Endothelial cell of umbilical vein (primary cell): ENCODE results near the gene CNTN5. TPM values are rescaled to one million over a fixed set of nuclear protein-coding genes. Genes with fewer than 3 reads are reported as not detected.

ENCODE experiments used
- BruUV-seq: library from RNA; stranded (reverse); fragments of 400-500 nt; replicated peaks from 2 replicates; lab custom pipeline; 2021; lab: Mats Ljungman, UMichigan
- CTCF ChIA-PET: fragments of 300-600, 350-600 bp; sonication (Branson Sonifier 250); formaldehyde crosslinking; loops from one replicate; lab custom pipeline; 2021; ENCODE audit warnings: antibody characterized with exemption, inconsistent platforms; lab: Charles Lee
- POLR2A ChIA-PET: fragments of 300-600, 350-600 bp; sonication (Branson Sonifier 250); formaldehyde crosslinking; loops from one replicate; lab custom pipeline; 2021; ENCODE audit warnings: antibody characterized with exemption, inconsistent platforms; lab: Charles Lee
- DNase-seq: peaks from one replicate; pipeline ENCODE4 v3.0.0-alpha.2; 2011; ENCODE audit warnings: low read depth, low spot score
- FAIRE-seq: peaks from 2 replicates; lab custom pipeline; 2011; peaks lifted over from hg19 to GRCh38; lab: Jason Lieb, UNC
- H2AFZ ChIP-seq: 2 replicates; pipeline ENCODE4 v1.6.0; 2012; ENCODE audit warnings: low read depth, low read length, control low read depth, inconsistent platforms
- H3K27ac ChIP-seq: 2 replicates; pipeline ENCODE4 v1.5.1; 2011; ENCODE audit warnings: low read depth, mild to moderate bottlenecking, control low read depth, low read length, moderate library complexity; ENCODE audit not compliant: insufficient read depth
- H3K27me3 ChIP-seq, 2 experiments: 2 replicates each; pipeline versions ENCODE4 v1.6.0 to v1.6.1; 2011; ENCODE audit warnings: low read length in 2 of 2, mixed read lengths in 1 of 2; ENCODE audit not compliant: control insufficient read depth in 2 of 2, insufficient read depth in 2 of 2
- H3K36me3 ChIP-seq, 2 experiments: 2 replicates in 1 of 2; 3 replicates in 1 of 2; pipeline ENCODE4 v1.5.1; 2011; ENCODE audit warnings: low read length in 2 of 2, mild to moderate bottlenecking in 1 of 2, moderate library complexity in 1 of 2; ENCODE audit not compliant: control insufficient read depth in 2 of 2, insufficient read depth in 2 of 2; ENCODE audit errors: extremely low read depth in 1 of 2
- H3K4me1 ChIP-seq: 3 replicates; pipeline ENCODE4 v1.5.1; 2011; ENCODE audit warnings: mild to moderate bottlenecking, low read length; ENCODE audit not compliant: control insufficient read depth, insufficient read depth; ENCODE audit errors: extremely low read depth
- H3K4me2 ChIP-seq: 2 replicates; pipeline ENCODE4 v1.6.1; 2011; ENCODE audit warnings: low read length, control low read depth, mixed read lengths; ENCODE audit not compliant: insufficient read depth
- H3K4me3 ChIP-seq, 3 experiments: fragments of 200-600 bp in 1 of 3; sonication (generic), shearing (Covaris generic) in 1 of 3; replicated peaks in 1 of 3; 2 replicates each; pipeline ENCODE4 v1.5.1; 2011 to 2016; ENCODE audit warnings: control low read depth in 3 of 3, low read length in 3 of 3, mild to moderate bottlenecking in 2 of 3, inconsistent platforms in 1 of 3, low read depth in 1 of 3, moderate library complexity in 1 of 3; ENCODE audit not compliant: insufficient read depth in 1 of 3
- H3K79me2 ChIP-seq: 2 replicates; pipeline ENCODE4 v1.6.0; 2012; ENCODE audit warnings: low read length, inconsistent platforms; ENCODE audit not compliant: control insufficient read depth, insufficient read depth
- H3K9ac ChIP-seq: replicated peaks from 2 replicates; pipeline ENCODE3; 2011; ENCODE audit warnings: low read length, control low read depth; ENCODE audit not compliant: insufficient read depth; ENCODE audit errors: extremely low read depth
- H3K9me1 ChIP-seq: replicated peaks from 3 replicates; pipeline ENCODE4 v1.6.0; 2011; ENCODE audit warnings: mild to moderate bottlenecking, low read length; ENCODE audit not compliant: control insufficient read depth, insufficient read depth; ENCODE audit errors: extremely low read depth
- H3K9me3 ChIP-seq: replicated peaks from 2 replicates; pipeline ENCODE4 v1.5.1; 2012; ENCODE audit warnings: low read length, inconsistent platforms; ENCODE audit not compliant: control insufficient read depth, insufficient read depth
- H4K20me1 ChIP-seq: replicated peaks from 2 replicates; pipeline ENCODE3; 2011; ENCODE audit warnings: mild to moderate bottlenecking, low read length; ENCODE audit not compliant: control insufficient read depth, insufficient read depth; ENCODE audit errors: extremely low read depth
- CTCF ChIP-seq, 2 donors: IDR thresholded peaks; 1 replicate in 1 of 2; 2 replicates in 1 of 2; pipeline ENCODE4 v1.5.1; 2011; ENCODE audit warnings: low read length in 2 of 2, mild to moderate bottlenecking in 2 of 2, moderate library complexity in 2 of 2, control low read depth in 1 of 2, inconsistent platforms in 1 of 2, low read depth in 1 of 2; ENCODE audit not compliant: insufficient read depth in 1 of 2; ENCODE audit errors: extremely low read depth in 1 of 2
- EZH2 ChIP-seq: IDR thresholded peaks from 2 replicates; pipeline ENCODE4 v1.6.1; 2012; ENCODE audit warnings: borderline replicate concordance, low read depth, mild to moderate bottlenecking, moderate library complexity, low read length, inconsistent platforms; ENCODE audit not compliant: severe bottlenecking
- FOS ChIP-seq: IDR thresholded peaks from 2 replicates; pipeline ENCODE4 v1.6.1; 2011; ENCODE audit warnings: mild to moderate bottlenecking, low read length, moderate library complexity, borderline replicate concordance; ENCODE audit not compliant: insufficient read depth
- GATA2 ChIP-seq: IDR thresholded peaks from 2 replicates; pipeline ENCODE4 v1.7.0; 2011; ENCODE audit warnings: low read depth, mild to moderate bottlenecking, moderate library complexity, mixed read lengths, low read length; ENCODE audit not compliant: insufficient read length, insufficient read depth
- JUN ChIP-seq: IDR thresholded peaks from 2 replicates; pipeline ENCODE4 v1.6.1; 2011; ENCODE audit warnings: borderline replicate concordance, low read depth; ENCODE audit not compliant: insufficient read length, insufficient read depth
- MAX ChIP-seq: IDR thresholded peaks from 2 replicates; pipeline ENCODE4 v1.6.1; 2011; ENCODE audit not compliant: insufficient read depth, insufficient read length
- MYC ChIP-seq: IDR thresholded peaks from one replicate; pipeline ENCODE4 v1.6.1; 2011; ENCODE audit warnings: mild to moderate bottlenecking, low read depth, low read length
- POLR2A ChIP-seq: IDR thresholded peaks from 2 replicates; pipeline ENCODE4 v1.6.1; 2012; ENCODE audit warnings: low read depth, mild to moderate bottlenecking, control low read depth, low read length
- POLR2AphosphoS5 ChIP-seq: IDR thresholded peaks from 2 replicates; pipeline ENCODE4 v1.6.1; 2012; ENCODE audit warnings: low read depth, mild to moderate bottlenecking, control low read depth, low read length, moderate library complexity; ENCODE audit not compliant: insufficient read depth
- dilution Hi-C: fragments of 300-500 bp; cut with MboI; formaldehyde crosslinking; loops from one replicate; pipeline ENCODE4 v1.15.0; 2019; ENCODE audit warnings: low sequenced_read_pairs; ENCODE audit not compliant: extremely low pct_ligation_motif_present
- intact Hi-C: fragments of 100-400 bp; cut with micrococcal nuclease; formaldehyde crosslinking; loops from one replicate; pipeline ENCODE4 v1.10.0; 2022
- polyA plus RNA-seq, 4 experiments: library from polyadenylated mRNA; depleted of rRNA in 3 of 4; stranded (reverse) in 3 of 4; unstranded in 1 of 4; fragments of >200 nt; gene quantifications; 2 replicates each; pipeline versions ENCODE4 v1.2.1 to v1.2.3, GENCODE V29; 2011 to 2012; ENCODE audit warnings: missing spikeins in 1 of 4
- total RNA-seq: library from RNA; stranded (reverse); gene quantifications from 2 replicates; pipeline ENCODE4 v1.2.3, GENCODE V29; 2021

Gene CNTN5
- total and polyA plus RNA-seq, 2 donors (not counting 3 experiments of a cell fraction or from before 2014, with no cell fraction given): not detected

- BruUV-seq: no TSS peak
- ChIA-PET POLR2A (no interaction called here), CTCF (no interaction called here)
- Histone ChIP-seq H3K9ac (no peak overlapping the region), H4K20me1 (no peaks in the 10 kb centered on the region), H3K4me3 (no peak overlapping the region), H3K27ac (no peak overlapping the region), H3K9me1 (no peaks in the 10 kb centered on the region), H3K4me2 (no peak overlapping the region), H3K9me3 (no peaks in the 10 kb centered on the region), H3K4me1 (no peaks in the 10 kb centered on the region), H3K36me3 (no peaks in the 10 kb centered on the region), H2AFZ (no peak overlapping the region), H3K79me2 (no peaks in the 10 kb centered on the region), H3K27me3 (no peaks in the 10 kb centered on the region)
- intact Hi-C loops: no loop called here
- TF ChIP-seq JUN (no peak), MYC (no peak), MAX (no peak), POLR2A (no peak), CTCF (IDR thresholded peaks at IDR 0.05; ENCODE audit: extremely low read depth in 1 of 2, insufficient read depth in 1 of 2, low read depth in 1 of 2, low read length in 2 of 2) (no peak), FOS (no peak), GATA2 (no peak), EZH2 (no peak), POLR2AphosphoS5 (no peak)
- FAIRE-seq (no peak), DNase-seq (no peak)
- dilution Hi-C loops: no loop called here
Observed at GRCh38 chr11:100235085-100235484, 1214.3 kb downstream of the CNTN5 start.
